ENCODE data around the gene LPP. TPM values are rescaled to one million over a fixed set of nuclear protein-coding genes. Genes with fewer than 3 reads are reported as not detected.
A peak's percentile ranks its signal among the peaks of the same experiment; 100 is the strongest.

The LPP gene
- total RNA-seq, 2 donors from 2014 or later, result 170 to 246 TPM

- intact Hi-C loops (cut with DNase I), result no loop called here
- H3K4me3 ChIP-seq, result no peak overlapping the region
- TF ChIP-seq CTCF (IDR thresholded peaks at IDR 0.05), result no peak
- DNase-seq, result no peak
- H3K9ac ChIP-seq (ENCODE audit: low read depth in 2 of 2, low read length in 2 of 2), result no peak overlapping the region
- H3K27ac ChIP-seq, result no peak overlapping the region
- H3K9me3 ChIP-seq, result no peaks in the 10 kb centered on the region
- H3K4me1 ChIP-seq, result no peaks in the 10 kb centered on the region
- H3K36me3 ChIP-seq, result no peaks in the 10 kb centered on the region
- no peaks in the 10 kb centered on the region for H3K27me3 ChIP-seq
Observed at GRCh38 chr3:188906236-188906635, 752.3 kb downstream of the LPP start.

- DNase-seq, result peak; percentile 25
- intact Hi-C loops (cut with DNase I), result no loop called here
- Histone ChIP-seq H3K27me3 (no peaks in the 10 kb centered on the region), H3K9ac (ENCODE audit: low read depth in 2 of 2, low read length in 2 of 2) (no peak overlapping the region), H3K9me3 (no peaks in the 10 kb centered on the region), H3K4me1 (no peaks in the 10 kb centered on the region), H3K4me3 (no peak overlapping the region), H3K36me3 (no peaks in the 10 kb centered on the region), H3K27ac (no peak overlapping the region)
- TF ChIP-seq CTCF (IDR thresholded peaks at IDR 0.05), result no peak
Observed at GRCh38 chr3:188908002-188908850, 754.3 kb downstream of the LPP start.

GRCh38 chr3:188911026-188911850 is 757.3 kb downstream of the LPP start:
- Histone ChIP-seq H3K27ac (no peak overlapping the region), H3K4me3 (no peak overlapping the region), H3K9me3 (no peaks in the 10 kb centered on the region), H3K4me1 (no peaks in the 10 kb centered on the region), H3K36me3 (no peaks in the 10 kb centered on the region), H3K27me3 (no peaks in the 10 kb centered on the region), H3K9ac (ENCODE audit: low read depth in 2 of 2, low read length in 2 of 2) (no peak overlapping the region)
- intact Hi-C loops (cut with DNase I), result no loop called here
- DNase-seq, result no peak
- TF ChIP-seq CTCF (IDR thresholded peaks at IDR 0.05), result no peak

- no peaks in the 10 kb centered on the region for H3K4me1 ChIP-seq
- H3K9me3 ChIP-seq, result no peaks in the 10 kb centered on the region
- H3K4me3 ChIP-seq, result no peak overlapping the region
- DNase-seq, result no peak
- intact Hi-C loops (cut with DNase I), result no loop called here
- no peaks in the 10 kb centered on the region for H3K36me3 ChIP-seq
- no peak for TF ChIP-seq CTCF (IDR thresholded peaks at IDR 0.05)
- H3K9ac ChIP-seq (ENCODE audit: low read depth in 2 of 2, low read length in 2 of 2), result no peak overlapping the region
- no peak overlapping the region for H3K27ac ChIP-seq
- no peaks in the 10 kb centered on the region for H3K27me3 ChIP-seq
Observed at GRCh38 chr3:188913084-188913483, 759.1 kb downstream of the LPP start.

GRCh38 chr3:188914552-188914951 is 760.6 kb downstream of the LPP start:
- no peak overlapping the region for H3K9ac ChIP-seq (ENCODE audit: low read depth in 2 of 2, low read length in 2 of 2)
- TF ChIP-seq CTCF (IDR thresholded peaks at IDR 0.05), result no peak
- intact Hi-C loops (cut with DNase I), result no loop called here
- H3K36me3 ChIP-seq, result no peaks in the 10 kb centered on the region
- H3K4me1 ChIP-seq, result no peaks in the 10 kb centered on the region
- H3K27me3 ChIP-seq, result no peaks in the 10 kb centered on the region
- H3K4me3 ChIP-seq, result no peak overlapping the region
- no peak for DNase-seq
- H3K27ac ChIP-seq, result no peak overlapping the region
- no peaks in the 10 kb centered on the region for H3K9me3 ChIP-seq

Data from colonic mucosa (tissue), 4 donors.